NB4 (cell line): ENCODE results near the gene MAPK14.

Experiments
- DNase-seq: peaks from one replicate; pipeline ENCODE4 v3.0.0; 2010; ENCODE audit warnings: low read depth
- H3K4me3 ChIP-seq: one replicate; pipeline ENCODE4 v1.5.1; 2011; ENCODE audit warnings: mild to moderate bottlenecking, low read depth, low read length, moderate library complexity
- MYC ChIP-seq: IDR thresholded peaks from 2 replicates; pipeline ENCODE4 v1.6.1; 2011; ENCODE audit warnings: low read depth, low read length
- POLR2A ChIP-seq: IDR thresholded peaks from 2 replicates; pipeline ENCODE4 v1.6.1; 2011; ENCODE audit warnings: mild to moderate bottlenecking; ENCODE audit not compliant: insufficient read length; ENCODE audit errors: extremely low read depth
- TF ChIP-seq, protein P1 (sequence below): IDR thresholded peaks from one replicate; pipeline ENCODE4 v1.5.1; 2012; ENCODE audit warnings: low read depth, low read length
- TF ChIP-seq, protein P2 (sequence below): IDR thresholded peaks from 2 replicates; pipeline ENCODE4 v1.6.1; 2011; ENCODE audit warnings: low read depth, low read length

Gene MAPK14

GRCh38 chr6:36098920-36099647 lies 71.5 kb downstream of the MAPK14 start:
- TF ChIP-seq MYC (no peak), POLR2A (no peak)
- TF ChIP-seq, protein P1, sequence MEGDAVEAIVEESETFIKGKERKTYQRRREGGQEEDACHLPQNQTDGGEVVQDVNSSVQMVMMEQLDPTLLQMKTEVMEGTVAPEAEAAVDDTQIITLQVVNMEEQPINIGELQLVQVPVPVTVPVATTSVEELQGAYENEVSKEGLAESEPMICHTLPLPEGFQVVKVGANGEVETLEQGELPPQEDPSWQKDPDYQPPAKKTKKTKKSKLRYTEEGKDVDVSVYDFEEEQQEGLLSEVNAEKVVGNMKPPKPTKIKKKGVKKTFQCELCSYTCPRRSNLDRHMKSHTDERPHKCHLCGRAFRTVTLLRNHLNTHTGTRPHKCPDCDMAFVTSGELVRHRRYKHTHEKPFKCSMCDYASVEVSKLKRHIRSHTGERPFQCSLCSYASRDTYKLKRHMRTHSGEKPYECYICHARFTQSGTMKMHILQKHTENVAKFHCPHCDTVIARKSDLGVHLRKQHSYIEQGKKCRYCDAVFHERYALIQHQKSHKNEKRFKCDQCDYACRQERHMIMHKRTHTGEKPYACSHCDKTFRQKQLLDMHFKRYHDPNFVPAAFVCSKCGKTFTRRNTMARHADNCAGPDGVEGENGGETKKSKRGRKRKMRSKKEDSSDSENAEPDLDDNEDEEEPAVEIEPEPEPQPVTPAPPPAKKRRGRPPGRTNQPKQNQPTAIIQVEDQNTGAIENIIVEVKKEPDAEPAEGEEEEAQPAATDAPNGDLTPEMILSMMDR = no peak
- TF ChIP-seq, protein P2, sequence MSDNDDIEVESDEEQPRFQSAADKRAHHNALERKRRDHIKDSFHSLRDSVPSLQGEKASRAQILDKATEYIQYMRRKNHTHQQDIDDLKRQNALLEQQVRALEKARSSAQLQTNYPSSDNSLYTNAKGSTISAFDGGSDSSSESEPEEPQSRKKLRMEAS = no peak
- no peak for DNase-seq
- H3K4me3 ChIP-seq = no peak overlapping the region

- no peak overlapping the region for H3K4me3 ChIP-seq
- TF ChIP-seq, protein P2 = no peak
- TF ChIP-seq MYC (no peak), POLR2A (no peak)
- TF ChIP-seq, protein P1 = no peak
- no peak for DNase-seq
Observed at GRCh38 chr6:36099869-36100483, 72.4 kb downstream of the MAPK14 start.

- no peak overlapping the region for H3K4me3 ChIP-seq
- TF ChIP-seq, protein P1 = no peak
- TF ChIP-seq MYC (no peak), POLR2A (no peak)
- TF ChIP-seq, protein P2 = no peak
- no peak for DNase-seq
Observed at GRCh38 chr6:36101691-36102090, 74.1 kb downstream of the MAPK14 start.

DNA sequence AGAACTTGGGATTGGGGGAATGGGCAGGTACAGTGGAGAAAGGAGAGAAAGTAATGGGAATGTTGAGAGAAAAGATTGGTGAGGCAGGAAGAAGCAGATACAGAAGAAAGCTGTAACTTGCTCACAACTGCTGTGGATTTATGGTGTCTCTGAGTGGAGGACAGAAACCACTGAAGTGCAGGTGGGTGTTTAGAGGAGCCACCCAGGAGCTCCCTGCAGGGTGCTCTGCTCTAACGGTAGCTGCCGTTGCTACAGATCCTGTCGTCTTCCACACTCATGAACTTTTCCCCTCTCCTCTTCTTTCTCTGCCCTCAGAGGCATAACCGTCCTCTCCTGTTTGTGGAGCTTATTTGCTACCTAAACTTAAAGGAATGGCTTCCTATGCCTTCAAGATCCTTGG lies 75.2 kb downstream of the MAPK14 start:
- TF ChIP-seq MYC (no peak), POLR2A (no peak)
- TF ChIP-seq, protein P1 = no peak
- TF ChIP-seq, protein P2 = no peak
- no peak for DNase-seq
- H3K4me3 ChIP-seq = no peak overlapping the region

- TF ChIP-seq POLR2A (no peak), MYC (no peak)
- TF ChIP-seq, protein P1 = no peak
- TF ChIP-seq, protein P2 = no peak
- no peak overlapping the region for H3K4me3 ChIP-seq
- DNase-seq = no peak
Observed at GRCh38 chr6:36104836-36105235, 77.2 kb downstream of the MAPK14 start.
